ENCODE measurements around the gene EPHA7. TPM values are rescaled to one million over a fixed set of nuclear protein-coding genes. Genes with fewer than 3 reads are reported as not detected.

EPHA7 gene
- total RNA-seq, 4 donors from 2014 or later = 0.17 to 1.5 (median 0.71) TPM

- TF ChIP-seq CTCF (IDR thresholded peaks at IDR 0.05; ENCODE audit: low read depth) = no peak
Observed at GRCh38 chr6:93235775-93236174, 183.6 kb downstream of the EPHA7 start.

DNA sequence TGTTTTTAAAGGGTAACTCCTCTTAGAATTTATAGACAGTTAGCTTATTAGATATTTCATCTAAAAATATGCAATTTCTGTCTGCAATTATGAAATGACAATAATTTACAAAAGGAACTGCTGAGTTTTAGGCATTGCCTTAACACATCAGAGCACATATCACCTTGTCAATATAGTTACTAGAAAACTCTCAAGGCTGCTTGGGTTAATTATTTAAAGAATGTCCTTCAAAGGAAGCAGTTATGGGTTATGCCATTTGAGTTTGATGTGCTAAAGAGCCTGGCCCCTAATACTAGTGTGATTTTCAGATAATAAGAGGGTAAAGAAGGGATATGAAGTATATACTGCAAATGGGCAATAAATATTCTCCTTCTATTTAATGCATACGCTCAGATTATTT is 192.5 kb downstream of the EPHA7 start:
- no peak for TF ChIP-seq CTCF (IDR thresholded peaks at IDR 0.05; ENCODE audit: low read depth)

GRCh38 chr6:93222071-93222851 is 197.1 kb downstream of the EPHA7 start:
- no peak for TF ChIP-seq CTCF (IDR thresholded peaks at IDR 0.05; ENCODE audit: low read depth)

DNA sequence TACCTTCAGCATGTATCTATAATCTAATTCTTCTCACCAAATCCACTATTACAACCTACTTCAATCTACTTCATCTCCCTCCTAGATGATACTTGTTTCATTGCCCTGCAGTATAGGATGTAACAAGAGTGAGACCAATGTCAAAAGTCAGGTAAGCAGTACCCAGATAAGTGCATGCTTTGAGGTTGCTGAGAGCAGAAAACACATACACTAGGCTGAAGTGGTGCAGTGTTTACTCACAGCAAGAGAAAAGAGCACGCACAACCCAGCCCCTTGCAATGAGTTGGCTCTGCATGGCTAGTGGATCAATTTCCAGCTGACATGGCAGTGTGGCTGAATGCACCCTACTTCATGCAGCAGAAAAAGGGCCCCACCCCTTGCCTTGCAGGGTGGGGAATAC is 199.9 kb downstream of the EPHA7 start:
- no peak for TF ChIP-seq CTCF (IDR thresholded peaks at IDR 0.05; ENCODE audit: low read depth)

DNA sequence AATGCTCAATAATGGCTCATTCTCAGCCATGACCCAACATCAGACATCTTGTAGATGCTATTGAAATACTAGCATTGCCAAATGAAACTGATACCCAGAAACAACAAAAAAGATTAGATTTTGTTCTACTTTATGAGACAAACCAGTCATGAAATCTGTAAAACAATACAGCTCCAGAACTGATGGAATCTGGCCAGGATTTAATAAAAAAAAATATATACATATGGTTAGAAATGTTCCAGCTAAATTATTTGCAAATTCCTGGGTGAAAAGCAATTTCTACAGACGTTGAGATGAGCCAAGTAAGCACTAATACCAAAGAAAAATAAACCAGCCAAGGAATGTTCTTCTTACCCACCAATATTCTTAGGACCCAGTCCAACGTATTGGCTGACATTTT is 201.3 kb downstream of the EPHA7 start:
- TF ChIP-seq CTCF (IDR thresholded peaks at IDR 0.05; ENCODE audit: low read depth) = no peak

DNA sequence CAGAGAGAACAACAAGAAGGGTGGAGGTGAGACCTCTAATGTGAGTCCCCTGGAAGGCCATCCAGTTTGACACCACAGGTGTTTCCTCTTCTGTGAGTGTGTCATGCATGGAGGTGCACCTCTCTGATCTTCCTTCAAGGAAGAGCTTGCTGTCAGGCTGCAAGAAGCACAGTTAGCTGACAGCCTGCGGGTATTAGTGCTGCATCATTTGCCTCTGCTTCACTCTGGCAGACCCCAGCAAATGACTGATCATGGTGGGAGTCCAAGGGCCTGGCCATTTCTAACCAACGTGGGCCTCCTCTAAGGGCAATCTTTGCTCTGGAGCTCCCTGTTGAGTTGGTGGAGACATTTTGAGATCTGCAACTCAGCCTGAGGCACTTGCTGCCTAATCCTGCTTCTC is 206.3 kb downstream of the EPHA7 start:
- no peak for TF ChIP-seq CTCF (IDR thresholded peaks at IDR 0.05; ENCODE audit: low read depth)

DNA sequence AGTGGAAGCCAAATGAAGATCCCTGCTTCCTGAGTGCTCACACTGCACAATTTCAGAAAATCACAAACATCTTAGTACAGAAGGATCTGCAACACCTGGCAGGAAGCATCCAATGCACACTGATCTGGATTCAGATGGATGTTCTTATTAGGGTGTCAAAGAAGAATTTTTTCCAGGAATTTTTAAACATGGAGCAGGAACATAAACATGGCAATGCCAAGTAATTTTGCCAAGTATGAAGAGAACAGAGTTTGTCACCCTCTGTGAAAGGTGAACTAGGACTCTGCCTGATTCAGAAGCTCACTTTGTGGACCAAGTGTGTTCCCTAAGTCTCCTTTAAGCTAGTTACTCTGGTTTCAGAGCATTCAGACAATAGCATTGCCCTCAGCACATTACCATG is 208.5 kb downstream of the EPHA7 start:
- no peak for TF ChIP-seq CTCF (IDR thresholded peaks at IDR 0.05; ENCODE audit: low read depth)

Data from subcutaneous adipose tissue (tissue), 4 donors.